Lower leg skin (tissue), 3 donors: ENCODE measurements around the gene CA10.

Experiments
- CTCF ChIP-seq, 3 donors: fragments of 450-650 bp; IDR thresholded peaks; one replicate each; pipeline ENCODE4 v1.5.1; 2016; ENCODE audit warnings: antibody characterized with exemption in 3 of 3, mild to moderate bottlenecking in 3 of 3, moderate library complexity in 2 of 3
- POLR2A ChIP-seq, 2 donors: fragments of 450-650 bp; IDR thresholded peaks; one replicate each; pipeline ENCODE4 v1.6.1; 2016 to 2017; ENCODE audit warnings: antibody characterized with exemption in 2 of 2, mild to moderate bottlenecking in 1 of 2, moderate library complexity in 1 of 2

- TF ChIP-seq CTCF (IDR thresholded peaks at IDR 0.05) (no peak), POLR2A (IDR thresholded peaks at IDR 0.05) (no peak)
Observed at GRCh38 chr17:52155301-52155700, 3.2 kb downstream of the CA10 start.
